ENCODE data around the gene GRID1. TPM values are rescaled to one million over a fixed set of nuclear protein-coding genes. Genes with fewer than 3 reads are reported as not detected.

Gene GRID1
- total RNA-seq, 3 donors from 2014 or later, result 0.61 to 1.9 (median 0.87) TPM

DNA sequence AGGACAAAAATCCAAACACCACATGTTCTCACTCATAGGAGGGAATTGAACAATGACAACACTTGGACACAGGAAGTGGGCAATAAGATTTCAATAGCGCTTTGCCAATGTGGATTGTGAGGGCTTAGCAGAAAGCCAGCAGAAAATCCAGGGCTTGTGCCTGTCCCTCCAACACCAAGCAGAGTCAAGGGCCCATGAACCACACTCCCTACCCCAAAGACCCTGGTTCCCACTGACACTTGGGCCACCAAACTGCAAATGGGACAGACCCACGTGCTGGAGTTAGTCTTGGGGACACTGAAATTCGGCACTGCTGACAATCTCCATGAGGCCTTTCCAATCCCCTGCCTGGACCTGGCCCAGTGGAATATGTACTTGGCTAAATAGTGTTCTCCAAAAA, 67.0 kb downstream of the GRID1 start:
- Histone ChIP-seq H3K36me3 (ENCODE audit: low read depth) (no peaks in the 10 kb centered on the region), H3K9me3 (no peaks in the 10 kb centered on the region), H3K4me1 (ENCODE audit: low read depth) (no peaks in the 10 kb centered on the region), H3K4me3 (no peak overlapping the region)
- ATAC-seq (no peak), DNase-seq (no peak)
- TF ChIP-seq, protein P1, sequence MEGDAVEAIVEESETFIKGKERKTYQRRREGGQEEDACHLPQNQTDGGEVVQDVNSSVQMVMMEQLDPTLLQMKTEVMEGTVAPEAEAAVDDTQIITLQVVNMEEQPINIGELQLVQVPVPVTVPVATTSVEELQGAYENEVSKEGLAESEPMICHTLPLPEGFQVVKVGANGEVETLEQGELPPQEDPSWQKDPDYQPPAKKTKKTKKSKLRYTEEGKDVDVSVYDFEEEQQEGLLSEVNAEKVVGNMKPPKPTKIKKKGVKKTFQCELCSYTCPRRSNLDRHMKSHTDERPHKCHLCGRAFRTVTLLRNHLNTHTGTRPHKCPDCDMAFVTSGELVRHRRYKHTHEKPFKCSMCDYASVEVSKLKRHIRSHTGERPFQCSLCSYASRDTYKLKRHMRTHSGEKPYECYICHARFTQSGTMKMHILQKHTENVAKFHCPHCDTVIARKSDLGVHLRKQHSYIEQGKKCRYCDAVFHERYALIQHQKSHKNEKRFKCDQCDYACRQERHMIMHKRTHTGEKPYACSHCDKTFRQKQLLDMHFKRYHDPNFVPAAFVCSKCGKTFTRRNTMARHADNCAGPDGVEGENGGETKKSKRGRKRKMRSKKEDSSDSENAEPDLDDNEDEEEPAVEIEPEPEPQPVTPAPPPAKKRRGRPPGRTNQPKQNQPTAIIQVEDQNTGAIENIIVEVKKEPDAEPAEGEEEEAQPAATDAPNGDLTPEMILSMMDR (IDR thresholded peaks at IDR 0.05), result no peak
- intact Hi-C loops (cut with DNase I, micrococcal nuclease), result no loop called here

DNA sequence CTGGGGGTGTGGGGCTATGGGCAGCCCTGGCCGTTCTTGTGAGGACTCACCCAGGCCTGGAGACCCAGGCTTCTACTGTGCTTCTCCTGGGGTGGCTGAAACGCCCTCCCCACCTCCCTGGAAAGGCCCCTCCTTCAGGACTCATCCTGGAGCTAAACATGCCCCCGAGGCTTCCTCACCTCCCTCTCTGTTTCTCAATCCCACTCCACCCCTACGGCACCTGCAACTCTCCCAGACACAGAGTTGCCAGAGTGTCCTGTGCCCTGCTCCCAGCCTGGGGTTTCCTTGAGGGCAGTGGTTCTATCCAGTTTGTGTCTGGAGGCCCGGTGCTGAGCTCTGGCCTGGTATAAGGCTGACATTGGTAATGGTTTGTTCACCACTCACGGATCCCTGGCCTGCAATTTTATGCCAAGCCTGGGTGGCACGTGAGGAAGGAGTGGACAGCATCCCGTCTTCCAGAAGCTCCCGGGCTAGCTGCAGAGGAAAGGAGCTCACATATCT, 68.0 kb downstream of the GRID1 start:
- ATAC-seq, result no peak
- Histone ChIP-seq H3K36me3 (ENCODE audit: low read depth) (no peaks in the 10 kb centered on the region), H3K4me1 (ENCODE audit: low read depth) (no peaks in the 10 kb centered on the region), H3K9me3 (no peaks in the 10 kb centered on the region), H3K4me3 (no peak overlapping the region)
- intact Hi-C loops (cut with DNase I, micrococcal nuclease), result no loop called here
- TF ChIP-seq, protein P1 (IDR thresholded peaks at IDR 0.05), result no peak
- DNase-seq, result no peak

DNA sequence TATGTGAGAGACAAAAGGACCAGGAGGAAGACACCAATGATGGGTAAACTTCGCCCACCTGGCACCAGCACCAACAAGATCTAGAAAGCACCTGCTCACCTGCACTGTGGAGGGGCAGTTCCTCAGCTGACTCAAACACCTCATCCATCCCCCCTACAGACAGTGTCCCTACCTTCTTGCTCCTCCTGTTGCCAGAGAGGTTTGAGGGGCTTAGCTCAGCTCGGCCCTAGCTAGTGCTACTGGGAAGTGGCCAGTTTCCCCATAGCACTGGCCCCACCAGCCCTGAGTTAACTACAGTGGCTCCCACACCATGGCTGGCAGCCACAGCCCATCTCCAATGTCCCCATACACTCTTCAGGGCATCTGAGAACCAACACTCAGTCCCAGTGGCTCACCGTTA, 70.8 kb downstream of the GRID1 start:
- H3K36me3 ChIP-seq (ENCODE audit: low read depth), result no peaks in the 10 kb centered on the region
- no peaks in the 10 kb centered on the region for H3K9me3 ChIP-seq
- TF ChIP-seq, protein P1 (IDR thresholded peaks at IDR 0.05), result no peak
- no peaks in the 10 kb centered on the region for H3K4me1 ChIP-seq (ENCODE audit: low read depth)
- no peak for DNase-seq
- ATAC-seq, result no peak
- intact Hi-C loops (cut with DNase I, micrococcal nuclease), result no loop called here
- H3K4me3 ChIP-seq, result no peak overlapping the region

DNA sequence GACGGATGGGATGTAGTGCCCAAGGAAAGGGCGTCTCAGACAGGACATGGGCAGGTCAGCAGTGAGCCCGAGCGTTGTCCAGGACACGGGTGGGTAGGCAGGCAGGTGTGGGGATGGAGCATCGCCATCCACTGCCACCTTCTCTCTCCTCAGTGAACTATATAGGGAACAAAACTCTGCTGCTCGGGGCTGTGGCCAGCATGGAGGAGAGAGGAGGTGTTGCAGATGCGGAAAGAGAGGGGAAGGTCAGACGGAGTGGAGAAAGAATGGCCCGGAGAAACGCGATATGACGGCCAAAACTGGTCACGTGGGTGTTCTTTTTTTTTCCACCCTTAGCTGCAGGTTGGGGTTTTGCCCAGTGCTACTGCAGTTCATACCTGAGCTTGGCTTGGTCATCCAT, 71.2 kb downstream of the GRID1 start:
- no peak for DNase-seq
- no peaks in the 10 kb centered on the region for H3K4me1 ChIP-seq (ENCODE audit: low read depth)
- ATAC-seq, result no peak

DNA sequence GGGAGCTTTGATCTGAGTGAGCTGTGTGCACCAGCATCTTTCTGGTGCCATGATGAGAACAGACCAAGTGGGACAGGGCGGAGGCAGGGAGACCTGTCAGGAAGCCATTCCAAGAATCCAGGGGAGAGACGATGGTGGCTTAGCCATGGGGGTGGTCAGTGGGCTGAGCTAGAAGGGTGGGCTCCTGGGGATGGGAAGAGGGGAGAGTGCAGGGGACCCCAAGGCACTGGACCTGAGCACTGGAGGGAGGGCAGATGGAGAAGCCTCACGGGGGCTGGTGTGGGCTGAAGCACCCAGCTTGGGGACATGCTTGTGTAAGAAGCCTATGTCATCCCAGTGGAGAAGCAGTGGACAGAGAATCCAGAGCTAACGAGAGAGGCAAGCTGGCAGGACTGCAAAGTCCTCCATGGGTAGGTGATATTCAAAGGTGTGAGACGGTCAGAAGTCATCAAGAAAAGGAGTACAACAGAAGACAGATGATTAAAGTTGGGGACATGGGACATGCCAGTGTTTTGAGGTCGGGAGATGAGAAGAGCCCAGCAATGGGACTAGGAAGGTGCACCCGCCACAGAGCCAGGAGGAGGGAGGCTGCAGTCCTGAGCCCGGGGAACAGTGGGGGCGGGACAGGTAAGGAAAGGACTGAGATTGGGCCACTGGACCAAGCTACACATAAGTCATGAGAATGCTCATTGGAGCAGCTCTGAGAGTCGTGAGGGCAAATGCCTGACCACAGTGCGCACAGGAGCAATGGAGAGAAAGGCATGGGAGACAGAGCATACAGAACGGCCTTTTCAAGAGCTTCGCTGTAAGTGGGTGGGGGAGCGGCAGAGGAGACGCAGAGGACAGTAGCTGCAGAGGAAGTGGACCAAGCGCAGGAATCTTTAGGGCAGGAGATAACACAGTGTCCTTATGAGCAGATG, 72.0 kb downstream of the GRID1 start:
- ATAC-seq, result no peak
- DNase-seq, result no peak

More for the DNA sequence above, 71.2 kb downstream of the GRID1 start:
- intact Hi-C loops (cut with DNase I, micrococcal nuclease), result no loop called here
- TF ChIP-seq, protein P1 (IDR thresholded peaks at IDR 0.05), result no peak
- H3K4me3 ChIP-seq, result no peak overlapping the region
- no peaks in the 10 kb centered on the region for H3K36me3 ChIP-seq (ENCODE audit: low read depth)
- no peaks in the 10 kb centered on the region for H3K9me3 ChIP-seq

More for the DNA sequence above, 72.0 kb downstream of the GRID1 start:
- no peaks in the 10 kb centered on the region for H3K36me3 ChIP-seq (ENCODE audit: low read depth)
- no peak overlapping the region for H3K4me3 ChIP-seq
- TF ChIP-seq, protein P1 (IDR thresholded peaks at IDR 0.05), result no peak
- no peaks in the 10 kb centered on the region for H3K9me3 ChIP-seq
- no peaks in the 10 kb centered on the region for H3K4me1 ChIP-seq (ENCODE audit: low read depth)
- intact Hi-C loops (cut with DNase I, micrococcal nuclease), result no loop called here
